GM19238 (cell line): ENCODE data around the gene PCP4.
"Not testable (repeated sequence)": the region's sequence is repeated elsewhere in the genome, so short reads cannot be mapped to it uniquely, and the experiment has no call there.

ENCODE experiments used
- DNase-seq: peaks from one replicate; pipeline ENCODE4 v3.0.0; 2011; ENCODE audit warnings: low spot score; ENCODE audit not compliant: insufficient read length

Gene PCP4

GRCh38 chr21:39863111-39863510 lies 4.1 kb upstream of the PCP4 start:
- no peak for DNase-seq

GRCh38 chr21:39866093-39866492 lies 1.1 kb upstream of the PCP4 start:
- no peak for DNase-seq

- no peak for DNase-seq
Measured at GRCh38 chr21:39869141-39869818, 2.0 kb downstream of the PCP4 start.

- no peak for DNase-seq
Measured at GRCh38 chr21:39873687-39874086, 6.4 kb downstream of the PCP4 start.

- DNase-seq: no peak
Measured at GRCh38 chr21:39874206-39874605, 7.0 kb downstream of the PCP4 start.

GRCh38 chr21:39874759-39875158 lies 7.5 kb downstream of the PCP4 start:
- no peak for DNase-seq

- no peak for DNase-seq
Measured at GRCh38 chr21:39881661-39882060, 14.4 kb downstream of the PCP4 start.

GRCh38 chr21:39882151-39882838 lies 15.1 kb downstream of the PCP4 start:
- no peak for DNase-seq

- DNase-seq: no peak
Measured at GRCh38 chr21:39882839-39883195, 15.6 kb downstream of the PCP4 start.

GRCh38 chr21:39885119-39885848 lies 18.0 kb downstream of the PCP4 start:
- DNase-seq: no peak

GRCh38 chr21:39888848-39889247 lies 21.6 kb downstream of the PCP4 start:
- DNase-seq: no peak

GRCh38 chr21:39891111-39891510 lies 23.9 kb downstream of the PCP4 start:
- DNase-seq: no peak

- DNase-seq: not testable (repeated sequence)
Measured at GRCh38 chr21:39891863-39892262, 24.6 kb downstream of the PCP4 start.

GRCh38 chr21:39900491-39900890 lies 33.3 kb downstream of the PCP4 start:
- DNase-seq: no peak

GRCh38 chr21:39900911-39901310 lies 33.7 kb downstream of the PCP4 start:
- no peak for DNase-seq

GRCh38 chr21:39902986-39903385 lies 35.7 kb downstream of the PCP4 start:
- DNase-seq: no peak

GRCh38 chr21:39904457-39904856 lies 37.2 kb downstream of the PCP4 start:
- DNase-seq: no peak

GRCh38 chr21:39908265-39908923 lies 41.2 kb downstream of the PCP4 start:
- no peak for DNase-seq

GRCh38 chr21:39911286-39912199 lies 44.3 kb downstream of the PCP4 start:
- no peak for DNase-seq

GRCh38 chr21:39913706-39914305 lies 46.6 kb downstream of the PCP4 start:
- no peak for DNase-seq

GRCh38 chr21:39915881-39916280 lies 48.6 kb downstream of the PCP4 start:
- no peak for DNase-seq
